A549 (cell line): ENCODE data around the gene QPCT. TPM values are rescaled to one million over a fixed set of nuclear protein-coding genes. Genes with fewer than 3 reads are reported as not detected.
A peak's percentile ranks its signal among the peaks of the same experiment; 100 is the strongest.

Experiments used
- ATAC-seq, 2 experiments: fragments of 200-7000 bp in 1 of 2; fragments of >200 bp in 1 of 2; cut with Nextera tagmentation in 1 of 2; cut with Tn5 transposase in 1 of 2; 3 replicates each; pipeline versions ENCODE4 v1.8.0 to v1.9.1; 2018 to 2020; ENCODE audit warnings: mild to moderate bottlenecking in 1 of 2, moderate library complexity in 1 of 2
- CTCF ChIA-PET: fragments of 300-600 bp; sonication (Branson Sonifier 250); formaldehyde crosslinking; extraction: SDS; loops from one replicate; lab custom pipeline; 2021; ENCODE audit warnings: antibody characterized with exemption, inconsistent platforms; lab: Yijun Ruan, JAX
- POLR2A ChIA-PET: fragments of 350-600 bp; formaldehyde crosslinking; extraction: SDS; loops from one replicate; lab custom pipeline; 2021; ENCODE audit warnings: antibody characterized with exemption, inconsistent platforms; lab: Yijun Ruan, JAX
- DNase-seq, 2 experiments: peaks; one replicate each; pipeline versions ENCODE4 v3.0.0 to v3.0.0-alpha.2; 2011 to 2016; ENCODE audit warnings: low read depth in 1 of 2, low spot score in 1 of 2
- FAIRE-seq: peaks from 2 replicates; lab custom pipeline; 2011; peaks lifted over from hg19 to GRCh38; lab: Jason Lieb, UNC
- H3K27ac ChIP-seq, 2 experiments: fragments of >200 bp; sonication (Bioruptor Twin); formaldehyde crosslinking; 3 replicates each; pipeline ENCODE4 v1.5.1; 2016 to 2017
- H3K4me1 ChIP-seq: fragments of >200 bp; sonication (Bioruptor Twin); formaldehyde crosslinking; 3 replicates; pipeline ENCODE4 v1.6.1; 2016
- H3K4me2 ChIP-seq: fragments of >200 bp; sonication (Bioruptor Twin); formaldehyde crosslinking; 3 replicates; pipeline ENCODE4 v1.6.1; 2016
- H3K4me3 ChIP-seq: fragments of >200 bp; sonication (Bioruptor Twin); formaldehyde crosslinking; 3 replicates; pipeline ENCODE4 v1.5.1; 2016
- H3K9me3 ChIP-seq: fragments of >200 bp; sonication (Bioruptor Twin); formaldehyde crosslinking; 3 replicates; pipeline ENCODE4 v1.6.1; 2016
- BHLHE40 ChIP-seq: IDR thresholded peaks from 2 replicates; pipeline ENCODE4 v1.6.1; 2012; ENCODE audit warnings: low read depth, low read length, inconsistent platforms
- CBX8 ChIP-seq: fragments of 200-600 bp; sonication (generic); IDR thresholded peaks from 2 replicates; pipeline ENCODE4 v1.6.1; 2016
- CEBPB ChIP-seq, 2 experiments: fragments of >200 bp in 1 of 2; sonication (Bioruptor Twin) in 1 of 2; formaldehyde crosslinking in 1 of 2; IDR thresholded peaks; 2 replicates each; pipeline ENCODE4 v1.6.1; 2012 to 2016
- CHD2 ChIP-seq: fragments of 150-350 bp; IDR thresholded peaks from 2 replicates; pipeline ENCODE4 v1.6.1; 2014; ENCODE audit warnings: low read length; ENCODE audit not compliant: partially characterized antibody
- EHF ChIP-seq: fragments of 250-450 bp; sonication (Bioruptor Pico); IDR thresholded peaks from 2 replicates; pipeline ENCODE4 v1.5.0; 2020; ENCODE audit warnings: mild to moderate bottlenecking
- EP300 ChIP-seq, 2 experiments: fragments of >200 bp; sonication (Bioruptor Twin); formaldehyde crosslinking; IDR thresholded peaks; 2 replicates in 1 of 2; 3 replicates in 1 of 2; pipeline ENCODE4 v1.6.1; 2016 to 2017
- ESRRA ChIP-seq: fragments of 150-350 bp; IDR thresholded peaks from 2 replicates; pipeline ENCODE4 v1.6.1; 2014; ENCODE audit warnings: mild to moderate bottlenecking, low read length, borderline replicate concordance
- FOXS1 ChIP-seq: fragments of 250-450 bp; sonication (Bioruptor Pico); IDR thresholded peaks from 2 replicates; pipeline ENCODE4 v1.5.0; 2020; ENCODE audit warnings: mild to moderate bottlenecking, moderate library complexity
- GATA3 ChIP-seq: IDR thresholded peaks from 2 replicates; pipeline ENCODE4 v1.6.1; 2012; ENCODE audit warnings: borderline replicate concordance
- HOXB5 ChIP-seq: fragments of 250-450 bp; sonication (Bioruptor Pico); IDR thresholded peaks from 2 replicates; pipeline ENCODE4 v1.5.0; 2020; ENCODE audit warnings: mild to moderate bottlenecking, moderate library complexity
- JUNB ChIP-seq: fragments of >200 bp; sonication (Bioruptor Twin); formaldehyde crosslinking; IDR thresholded peaks from 2 replicates; pipeline ENCODE4 v1.6.1; 2016
- KDM1A ChIP-seq: fragments of 200-600 bp; sonication (generic); IDR thresholded peaks from 2 replicates; pipeline ENCODE4 v1.6.1; 2016; ENCODE audit warnings: low read depth, mild to moderate bottlenecking
- MYC ChIP-seq: IDR thresholded peaks from 2 replicates; pipeline ENCODE4 v1.6.1; 2012; ENCODE audit warnings: mild to moderate bottlenecking, inconsistent platforms, low read length, improper control_type of control experiment, borderline replicate concordance
- NPAS2 ChIP-seq: fragments of 250-450 bp; sonication (Bioruptor Pico); IDR thresholded peaks from 2 replicates; pipeline ENCODE4 v1.8.0; 2022; ENCODE audit warnings: mild to moderate bottlenecking, moderate library complexity, borderline replicate concordance
- NR3C1 ChIP-seq: fragments of >200 bp; sonication (Bioruptor Twin); formaldehyde crosslinking; IDR thresholded peaks from 3 replicates; pipeline ENCODE4 v1.6.1; 2017
- POLR2A ChIP-seq: IDR thresholded peaks from 2 replicates; pipeline ENCODE4 v1.6.1; 2012; ENCODE audit warnings: mild to moderate bottlenecking, low read length
- POLR2AphosphoS2 ChIP-seq: conservative IDR thresholded peaks from 2 replicates; pipeline ENCODE4 v1.6.1; 2012; ENCODE audit warnings: low read length, improper control_type of control experiment, inconsistent platforms
- SREBF2 ChIP-seq: fragments of 450-650 bp; IDR thresholded peaks from 2 replicates; pipeline ENCODE4 v1.6.1; 2014; ENCODE audit warnings: mild to moderate bottlenecking, moderate library complexity
- TP53 ChIP-seq: fragments of 250-450 bp; sonication (Bioruptor Pico); IDR thresholded peaks from 2 replicates; pipeline ENCODE4 v1.5.0; 2021; ENCODE audit warnings: mild to moderate bottlenecking, moderate library complexity
- ZNF302 ChIP-seq: fragments of 250-450 bp; sonication (Bioruptor Pico); IDR thresholded peaks from 2 replicates; pipeline ENCODE4 v1.9.0; 2021; ENCODE audit warnings: inconsistent platforms, mild to moderate bottlenecking, moderate library complexity
- WGBS: methylation state at CpG from one replicate; pipeline ENCODE4 v1.1.6; 2017; ENCODE audit errors: missing lambda C conversion rate; 5-methylcytosine and 5-hydroxymethylcytosine counted together
- polyA plus RNA-seq, 4 experiments: library from polyadenylated mRNA; depleted of rRNA in 3 of 4; stranded (reverse); fragments of >200 nt; fragmentation: RNase III in 1 of 4; extraction: RNeasy Plus Mini Kit Qiagen cat#74134 plus additional on column Dnase treatment in 1 of 4; gene quantifications; 2 replicates in 3 of 4; 3 replicates in 1 of 4; pipeline ENCODE4 v1.2.3, GENCODE V29; 2011 to 2017
- TF ChIP-seq, protein P1 (sequence below): fragments of >200 bp; sonication (Bioruptor Twin); formaldehyde crosslinking; IDR thresholded peaks from 3 replicates; pipeline ENCODE4 v1.5.1; 2016
- TF ChIP-seq, protein P2 (sequence below): fragments of 250-450 bp; sonication (Bioruptor Pico); IDR thresholded peaks from 2 replicates; pipeline ENCODE4 v1.5.0; 2020; ENCODE audit warnings: low read depth, mild to moderate bottlenecking, moderate library complexity
- TF ChIP-seq, protein P3 (sequence below): IDR thresholded peaks from 2 replicates; pipeline ENCODE4 v1.6.1; 2012
- TF ChIP-seq, protein P4 (sequence below): fragments of 250-450 bp; sonication (Bioruptor Pico); IDR thresholded peaks from 2 replicates; pipeline ENCODE4 v1.5.0; 2021; ENCODE audit warnings: mild to moderate bottlenecking, moderate library complexity, borderline replicate concordance

QPCT gene
- polyA plus RNA-seq, 2 of the 4 experiments (the other 2 are of a cell fraction), result 20.0 to 42.7 TPM

DNA sequence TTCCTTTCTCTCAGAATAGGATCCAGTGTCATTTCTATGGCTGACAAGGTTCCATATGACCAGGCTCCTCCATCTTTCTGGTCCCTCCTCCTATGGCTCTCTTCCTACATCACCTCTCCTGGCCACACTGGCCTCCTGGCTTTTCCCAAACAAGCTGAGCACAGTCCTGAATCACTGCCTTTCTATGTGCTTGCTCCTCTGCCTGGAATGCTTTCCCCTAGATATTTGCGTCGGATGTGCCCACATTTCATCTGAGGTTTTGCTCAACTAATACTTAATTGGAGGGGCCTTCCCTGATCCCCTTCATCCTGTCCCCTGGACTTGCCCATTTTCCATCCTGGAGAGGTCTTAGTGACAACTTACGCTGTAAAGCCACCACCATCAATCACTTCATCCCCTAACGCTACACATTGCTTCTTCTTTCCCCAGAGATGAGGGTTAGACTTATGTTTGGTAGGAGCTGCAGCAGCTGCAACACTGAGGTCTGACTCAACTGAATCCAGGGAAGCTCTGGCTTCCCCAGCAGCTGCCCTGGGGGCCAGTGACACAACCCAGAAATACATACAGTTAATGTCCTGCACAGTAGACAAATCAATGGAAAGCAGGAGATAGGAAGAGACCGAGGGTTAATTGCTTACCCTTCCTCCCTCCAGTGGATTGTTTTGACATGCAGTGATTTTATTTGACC, 42.9 kb downstream of the QPCT start:
- no peak for FAIRE-seq
- ChIA-PET POLR2A (interaction anchor here (0.6 to 1.0 kb wide), 2 partner anchors 29 to 65 kb away, joined by 5 to 6 read pairs; no protein-coding TSS in a partner anchor), CTCF (interaction anchor here (0.6 to 5.0 kb wide), 15 partner anchors 8 to 729 kb away, joined by 3 to 51 read pairs (median 4); no protein-coding TSS in a partner anchor)
- Histone ChIP-seq H3K4me2 (no peak overlapping the region), H3K27ac (no peak overlapping the region), H3K4me1 (peaks cover 22% of the 10 kb centered on the region), H3K9me3 (no peaks in the 10 kb centered on the region), H3K4me3 (no peak overlapping the region)
- 86% methylated on average over 5 of the region's 5 CpGs for WGBS
- DNase-seq, result no peak
- TF ChIP-seq NR3C1, result no peak
- TF ChIP-seq KDM1A, result no peak
- no peak for TF ChIP-seq CEBPB (IDR thresholded peaks at IDR 0.05)
- TF ChIP-seq SREBF2, result no peak
- TF ChIP-seq GATA3, result no peak
- no peak for ATAC-seq

DNA sequence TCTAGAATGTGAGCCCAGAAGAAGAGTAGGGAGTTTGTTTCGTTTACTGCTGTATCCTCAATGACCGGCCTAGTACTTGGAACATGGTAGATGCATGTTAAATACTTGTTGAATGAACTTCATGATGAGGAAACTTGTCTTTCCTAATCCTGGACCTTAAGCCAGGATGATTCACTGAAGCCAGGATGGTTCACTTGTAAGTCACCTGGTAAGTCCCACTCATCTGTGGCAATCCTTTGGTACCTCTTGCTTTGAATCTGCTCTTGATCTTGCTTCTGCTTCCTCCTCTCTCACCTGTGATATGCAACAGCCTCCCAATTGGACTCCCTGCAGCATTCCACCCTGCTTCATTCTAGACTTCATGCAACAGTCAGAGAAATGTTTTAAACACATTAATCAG, 43.6 kb downstream of the QPCT start:
- Histone ChIP-seq H3K27ac (no peak overlapping the region), H3K4me3 (no peak overlapping the region), H3K9me3 (no peaks in the 10 kb centered on the region), H3K4me2 (no peak overlapping the region), H3K4me1 (peaks cover 22% of the 10 kb centered on the region)
- ChIA-PET CTCF (interaction anchor here (0.7 to 5.0 kb wide), 7 partner anchors 8 to 503 kb away, joined by 3 to 51 read pairs (median 6); no protein-coding TSS in a partner anchor), POLR2A (interaction anchor here (1.0 kb wide), 1 partner anchor 30 kb away, joined by 5 read pairs; no protein-coding TSS in a partner anchor)
- peak; percentile 19 to 40; a peak in 3 of 6 replicates for ATAC-seq
- no peak for TF ChIP-seq TP53 (CRISPR knock-in tag)
- no peak for TF ChIP-seq GATA3
- peak in 1 of 2 experiments; percentile 17; a peak in 1 of 4 replicates for TF ChIP-seq CEBPB (IDR thresholded peaks at IDR 0.05)
- no peak for TF ChIP-seq NR3C1
- no peak for TF ChIP-seq EP300 (IDR thresholded peaks at IDR 0.05)
- TF ChIP-seq POLR2A, result no peak
- TF ChIP-seq, protein P1, sequence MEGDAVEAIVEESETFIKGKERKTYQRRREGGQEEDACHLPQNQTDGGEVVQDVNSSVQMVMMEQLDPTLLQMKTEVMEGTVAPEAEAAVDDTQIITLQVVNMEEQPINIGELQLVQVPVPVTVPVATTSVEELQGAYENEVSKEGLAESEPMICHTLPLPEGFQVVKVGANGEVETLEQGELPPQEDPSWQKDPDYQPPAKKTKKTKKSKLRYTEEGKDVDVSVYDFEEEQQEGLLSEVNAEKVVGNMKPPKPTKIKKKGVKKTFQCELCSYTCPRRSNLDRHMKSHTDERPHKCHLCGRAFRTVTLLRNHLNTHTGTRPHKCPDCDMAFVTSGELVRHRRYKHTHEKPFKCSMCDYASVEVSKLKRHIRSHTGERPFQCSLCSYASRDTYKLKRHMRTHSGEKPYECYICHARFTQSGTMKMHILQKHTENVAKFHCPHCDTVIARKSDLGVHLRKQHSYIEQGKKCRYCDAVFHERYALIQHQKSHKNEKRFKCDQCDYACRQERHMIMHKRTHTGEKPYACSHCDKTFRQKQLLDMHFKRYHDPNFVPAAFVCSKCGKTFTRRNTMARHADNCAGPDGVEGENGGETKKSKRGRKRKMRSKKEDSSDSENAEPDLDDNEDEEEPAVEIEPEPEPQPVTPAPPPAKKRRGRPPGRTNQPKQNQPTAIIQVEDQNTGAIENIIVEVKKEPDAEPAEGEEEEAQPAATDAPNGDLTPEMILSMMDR, result no peak
- FAIRE-seq, result no peak
- peak in 1 of 2 experiments; percentile 45 for DNase-seq
- WGBS, result 76% methylated on average over 2 of the region's 2 CpGs

DNA sequence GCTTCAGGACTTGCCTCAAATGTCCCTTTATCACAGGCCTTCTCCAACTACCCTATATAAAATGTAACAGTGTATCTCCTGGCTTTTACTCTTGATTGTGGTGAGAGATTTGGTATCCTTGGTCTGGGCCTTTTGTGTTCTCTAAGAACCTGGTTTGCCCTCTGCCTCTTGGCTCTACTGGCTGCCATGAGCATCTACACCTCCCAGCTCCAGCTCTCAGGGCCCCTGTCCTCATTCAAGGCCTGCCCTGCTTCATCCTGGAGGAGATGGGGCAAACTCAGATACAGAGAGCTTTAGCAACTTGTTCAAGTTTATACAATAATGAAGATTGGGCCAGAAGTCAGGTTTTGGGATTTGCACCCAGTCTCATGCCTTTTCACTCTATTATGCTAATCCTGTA, 45.0 kb downstream of the QPCT start:
- ChIA-PET CTCF (interaction anchor here (0.6 to 5.0 kb wide), 7 partner anchors 10 to 932 kb away, joined by 3 to 51 read pairs (median 6); no protein-coding TSS in a partner anchor), POLR2A (interaction anchor here (2.2 kb wide), 1 partner anchor 46 kb away, joined by 5 read pairs; no protein-coding TSS in a partner anchor)
- no peak for ATAC-seq
- Histone ChIP-seq H3K27ac (peak overlapping the region; percentile 3 to 35; a peak in 2 of 6 replicates), H3K4me3 (no peak overlapping the region), H3K4me1 (peaks cover 22% of the 10 kb centered on the region), H3K4me2 (no peak overlapping the region), H3K9me3 (no peaks in the 10 kb centered on the region)
- TF ChIP-seq POLR2AphosphoS2 (no peak), TP53 (CRISPR knock-in tag) (no peak), CEBPB (IDR thresholded peaks at IDR 0.05) (no peak), CHD2 (no peak), FOXS1 (CRISPR knock-in tag) (no peak), EHF (CRISPR knock-in tag) (no peak), JUNB (no peak), MYC (no peak), HOXB5 (CRISPR knock-in tag) (no peak), ZNF302 (CRISPR knock-in tag) (no peak), CBX8 (no peak), BHLHE40 (no peak), NPAS2 (CRISPR knock-in tag) (no peak), ESRRA (no peak)
- TF ChIP-seq, protein P2, sequence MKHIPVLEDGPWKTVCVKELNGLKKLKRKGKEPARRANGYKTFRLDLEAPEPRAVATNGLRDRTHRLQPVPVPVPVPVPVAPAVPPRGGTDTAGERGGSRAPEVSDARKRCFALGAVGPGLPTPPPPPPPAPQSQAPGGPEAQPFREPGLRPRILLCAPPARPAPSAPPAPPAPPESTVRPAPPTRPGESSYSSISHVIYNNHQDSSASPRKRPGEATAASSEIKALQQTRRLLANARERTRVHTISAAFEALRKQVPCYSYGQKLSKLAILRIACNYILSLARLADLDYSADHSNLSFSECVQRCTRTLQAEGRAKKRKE (CRISPR knock-in tag), result no peak
- TF ChIP-seq, protein P3, sequence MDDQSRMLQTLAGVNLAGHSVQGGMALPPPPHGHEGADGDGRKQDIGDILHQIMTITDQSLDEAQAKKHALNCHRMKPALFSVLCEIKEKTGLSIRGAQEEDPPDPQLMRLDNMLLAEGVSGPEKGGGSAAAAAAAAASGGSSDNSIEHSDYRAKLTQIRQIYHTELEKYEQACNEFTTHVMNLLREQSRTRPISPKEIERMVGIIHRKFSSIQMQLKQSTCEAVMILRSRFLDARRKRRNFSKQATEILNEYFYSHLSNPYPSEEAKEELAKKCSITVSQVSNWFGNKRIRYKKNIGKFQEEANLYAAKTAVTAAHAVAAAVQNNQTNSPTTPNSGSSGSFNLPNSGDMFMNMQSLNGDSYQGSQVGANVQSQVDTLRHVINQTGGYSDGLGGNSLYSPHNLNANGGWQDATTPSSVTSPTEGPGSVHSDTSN, result no peak
- TF ChIP-seq, protein P4, sequence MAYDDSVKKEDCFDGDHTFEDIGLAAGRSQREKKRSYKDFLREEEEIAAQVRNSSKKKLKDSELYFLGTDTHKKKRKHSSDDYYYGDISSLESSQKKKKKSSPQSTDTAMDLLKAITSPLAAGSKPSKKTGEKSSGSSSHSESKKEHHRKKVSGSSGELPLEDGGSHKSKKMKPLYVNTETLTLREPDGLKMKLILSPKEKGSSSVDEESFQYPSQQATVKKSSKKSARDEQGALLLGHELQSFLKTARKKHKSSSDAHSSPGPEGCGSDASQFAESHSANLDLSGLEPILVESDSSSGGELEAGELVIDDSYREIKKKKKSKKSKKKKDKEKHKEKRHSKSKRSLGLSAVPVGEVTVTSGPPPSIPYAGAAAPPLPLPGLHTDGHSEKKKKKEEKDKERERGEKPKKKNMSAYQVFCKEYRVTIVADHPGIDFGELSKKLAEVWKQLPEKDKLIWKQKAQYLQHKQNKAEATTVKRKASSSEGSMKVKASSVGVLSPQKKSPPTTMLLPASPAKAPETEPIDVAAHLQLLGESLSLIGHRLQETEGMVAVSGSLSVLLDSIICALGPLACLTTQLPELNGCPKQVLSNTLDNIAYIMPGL (CRISPR knock-in tag), result no peak
- no peak for DNase-seq
- FAIRE-seq, result no peak
